H1 (cell line): Measurements from ENCODE around the gene SMARCAL1. TPM values are rescaled to one million over a fixed set of nuclear protein-coding genes. Genes with fewer than 3 reads are reported as not detected.

ENCODE experiments used
- CTCF ChIA-PET: fragments of 300-600 bp; sonication (Branson Sonifier 250); formaldehyde crosslinking; loops from one replicate; lab custom pipeline; 2021; ENCODE audit not compliant: partially characterized antibody; lab: Charles Lee
- POLR2A ChIA-PET: fragments of 300-600 bp; sonication (Branson Sonifier 250); formaldehyde crosslinking; loops from one replicate; lab custom pipeline; 2021; ENCODE audit warnings: inconsistent platforms; ENCODE audit not compliant: partially characterized antibody; lab: Charles Lee
- DNase-seq, 2 experiments: peaks; one replicate each; pipeline versions ENCODE4 v3.0.0 to v3.0.0-alpha.2; 2010 to 2022; ENCODE audit warnings: low spot score in 2 of 2, low read depth in 1 of 2, mixed read lengths in 1 of 2
- FAIRE-seq: peaks from 2 replicates; lab custom pipeline; 2011; peaks lifted over from hg19 to GRCh38; lab: Jason Lieb, UNC
- H2AFZ ChIP-seq: 2 replicates; pipeline ENCODE4 v1.8.1; 2012; ENCODE audit warnings: low read length, inconsistent platforms
- H2AK5ac ChIP-seq: 2 replicates; pipeline ENCODE4 v1.6.1; 2013; ENCODE audit warnings: low read depth, low read length
- H2BK120ac ChIP-seq: replicated peaks from 2 replicates; pipeline ENCODE3; 2013; ENCODE audit warnings: low read depth, low read length, inconsistent platforms
- H2BK12ac ChIP-seq: 2 replicates; pipeline ENCODE4 v1.6.1; 2013; ENCODE audit warnings: low read depth, low read length
- H2BK15ac ChIP-seq: 2 replicates; pipeline ENCODE4 v1.6.1; 2013; ENCODE audit warnings: low read length
- H2BK20ac ChIP-seq: 2 replicates; pipeline ENCODE4 v1.6.1; 2013; ENCODE audit warnings: low read length
- H2BK5ac ChIP-seq: 2 replicates; pipeline ENCODE4 v1.6.1; 2013; ENCODE audit warnings: low read depth, low read length
- H3K14ac ChIP-seq: 2 replicates; pipeline ENCODE4 v1.6.1; 2013; ENCODE audit warnings: inconsistent platforms; ENCODE audit not compliant: insufficient read length
- H3K18ac ChIP-seq: 2 replicates; pipeline ENCODE4 v1.6.1; 2013; ENCODE audit warnings: low read length; ENCODE audit errors: extremely low read depth
- H3K23ac ChIP-seq: 2 replicates; pipeline ENCODE4 v1.6.1; 2013; ENCODE audit warnings: inconsistent platforms; ENCODE audit not compliant: insufficient read length
- H3K23me2 ChIP-seq: 2 replicates; pipeline ENCODE4 v1.6.1; 2013; ENCODE audit warnings: low read depth, low read length
- H3K27ac ChIP-seq: 2 replicates; pipeline ENCODE4 v1.6.1; 2011; ENCODE audit warnings: low read depth, low read length, inconsistent platforms
- H3K27me3 ChIP-seq, 4 experiments: replicated peaks in 1 of 4; 1 replicate in 1 of 4; 2 replicates in 3 of 4; pipeline versions ENCODE4 v1.6.1 to v1.8.1; 2011 to 2013; ENCODE audit warnings: low read length in 3 of 4, mild to moderate bottlenecking in 3 of 4, inconsistent platforms in 2 of 4, mixed read lengths in 2 of 4, moderate library complexity in 1 of 4; ENCODE audit not compliant: control insufficient read depth in 3 of 4, insufficient read depth in 3 of 4; ENCODE audit errors: extremely low read depth in 1 of 4
- H3K36me3 ChIP-seq, 4 experiments: 2 replicates each; pipeline versions ENCODE4 v1.6.1 to v1.8.1; 2011 to 2013; ENCODE audit warnings: mild to moderate bottlenecking in 4 of 4, low read length in 3 of 4, moderate library complexity in 2 of 4, control low read depth in 1 of 4, inconsistent platforms in 1 of 4; ENCODE audit not compliant: insufficient read depth in 4 of 4, control insufficient read depth in 2 of 4
- H3K4ac ChIP-seq: replicated peaks from 2 replicates; pipeline ENCODE3; 2013; ENCODE audit warnings: low read length, low read depth, mixed read lengths, inconsistent platforms; ENCODE audit not compliant: insufficient read length
- H3K4me1 ChIP-seq, 4 experiments: replicated peaks in 1 of 4; 1 replicate in 1 of 4; 2 replicates in 3 of 4; pipeline versions ENCODE4 v1.6.1 to v1.8.1; 2011 to 2013; ENCODE audit warnings: low read length in 3 of 4, inconsistent platforms in 2 of 4, mixed read lengths in 1 of 4; ENCODE audit not compliant: insufficient read depth in 4 of 4, control insufficient read depth in 3 of 4
- H3K4me2 ChIP-seq, 2 experiments: 2 replicates each; pipeline versions ENCODE4 v1.6.1 to v1.8.1; 2011 to 2013; ENCODE audit warnings: low read depth in 2 of 2, low read length in 2 of 2, control low read depth in 1 of 2, inconsistent platforms in 1 of 2, mild to moderate bottlenecking in 1 of 2; ENCODE audit not compliant: insufficient read depth in 1 of 2
- H3K4me3 ChIP-seq, 4 experiments: fragments of 200-600, 300-600 bp in 1 of 4; sonication (generic), shearing (Covaris generic), sonication (Bioruptor Twin) in 1 of 4; 2 replicates each; pipeline versions ENCODE4 v1.5.1 to v1.8.1; 2011 to 2016; ENCODE audit warnings: low read length in 4 of 4, low read depth in 3 of 4, control low read depth in 2 of 4, inconsistent platforms in 2 of 4, mild to moderate bottlenecking in 2 of 4, mixed read lengths in 1 of 4, moderate library complexity in 1 of 4; ENCODE audit not compliant: insufficient read depth in 2 of 4; ENCODE audit errors: extremely low read depth in 1 of 4
- H3K56ac ChIP-seq: replicated peaks from 2 replicates; pipeline ENCODE3; 2013; ENCODE audit warnings: low read depth, mild to moderate bottlenecking, mixed read lengths, low read length, inconsistent platforms; ENCODE audit not compliant: insufficient read length
- H3K79me1 ChIP-seq: 2 replicates; pipeline ENCODE4 v1.6.1; 2013; ENCODE audit warnings: low read depth, low read length, control low read depth
- H3K79me2 ChIP-seq, 2 experiments: 2 replicates each; pipeline versions ENCODE4 v1.6.1 to v1.8.1; 2012 to 2013; ENCODE audit warnings: low read length in 2 of 2, mild to moderate bottlenecking in 2 of 2, inconsistent platforms in 1 of 2; ENCODE audit not compliant: insufficient read depth in 2 of 2, control insufficient read depth in 1 of 2
- H3K9ac ChIP-seq, 4 experiments: replicated peaks in 1 of 4; 1 replicate in 1 of 4; 2 replicates in 3 of 4; pipeline versions ENCODE4 v1.6.1 to v1.8.1; 2011 to 2013; ENCODE audit warnings: low read depth in 3 of 4, low read length in 3 of 4, control low read depth in 2 of 4, mild to moderate bottlenecking in 2 of 4, moderate library complexity in 2 of 4, inconsistent platforms in 1 of 4; ENCODE audit errors: extremely low read depth in 1 of 4
- H3K9me3 ChIP-seq, 2 experiments: 2 replicates each; pipeline versions ENCODE4 v1.6.1 to v1.8.1; 2012 to 2013; ENCODE audit warnings: mild to moderate bottlenecking in 2 of 2, moderate library complexity in 2 of 2, control low read depth in 1 of 2, inconsistent platforms in 1 of 2, low read depth in 1 of 2, low read length in 1 of 2, mixed read lengths in 1 of 2; ENCODE audit not compliant: insufficient read depth in 2 of 2
- H4K20me1 ChIP-seq, 2 experiments: replicated peaks in 1 of 2; 2 replicates each; pipeline versions ENCODE3 to v1.8.1; 2011 to 2013; ENCODE audit warnings: inconsistent platforms in 2 of 2, low read length in 2 of 2, mild to moderate bottlenecking in 1 of 2; ENCODE audit not compliant: insufficient read depth in 2 of 2, control insufficient read depth in 1 of 2
- H4K5ac ChIP-seq: 2 replicates; pipeline ENCODE4 v1.6.1; 2013; ENCODE audit warnings: low read length, low read depth, mixed read lengths, inconsistent platforms; ENCODE audit not compliant: insufficient read length
- H4K8ac ChIP-seq: 2 replicates; pipeline ENCODE4 v1.8.0; 2013; ENCODE audit warnings: mild to moderate bottlenecking, moderate library complexity, low read length, inconsistent platforms; ENCODE audit not compliant: insufficient read depth; ENCODE audit errors: extremely low read depth
- H4K91ac ChIP-seq: replicated peaks from 2 replicates; pipeline ENCODE3; 2013; ENCODE audit warnings: low read length, mixed read lengths, inconsistent platforms; ENCODE audit not compliant: insufficient read length
- BACH1 ChIP-seq: IDR thresholded peaks from 2 replicates; pipeline ENCODE4 v1.6.1; 2012; ENCODE audit warnings: low read length, improper control_type of control experiment
- CHD1 ChIP-seq: IDR thresholded peaks from 2 replicates; pipeline ENCODE4 v1.6.1; 2012; ENCODE audit warnings: low read depth, low read length, improper control_type of control experiment
- CHD2 ChIP-seq: IDR thresholded peaks from 2 replicates; pipeline ENCODE4 v1.6.1; 2012; ENCODE audit warnings: low read length, improper control_type of control experiment
- GTF2F1 ChIP-seq: IDR thresholded peaks from 2 replicates; pipeline ENCODE4 v1.6.1; 2012; ENCODE audit warnings: low read depth, low read length, improper control_type of control experiment, borderline replicate concordance
- KDM1A ChIP-seq: fragments of 200-600, 300-600 bp; sonication (generic); IDR thresholded peaks from 2 replicates; pipeline ENCODE4 v1.7.1; 2016; ENCODE audit warnings: mild to moderate bottlenecking, low read length, borderline replicate concordance
- MAFK ChIP-seq: IDR thresholded peaks from 2 replicates; pipeline ENCODE4 v1.6.1; 2012; ENCODE audit warnings: low read depth, mild to moderate bottlenecking, improper control_type of control experiment, low read length
- RFX5 ChIP-seq: IDR thresholded peaks from 2 replicates; pipeline ENCODE4 v1.6.1; 2011; ENCODE audit warnings: low read depth, low read length, improper control_type of control experiment, borderline replicate concordance
- SIX5 ChIP-seq: IDR thresholded peaks from 2 replicates; pipeline ENCODE4 v1.6.1; 2011; ENCODE audit warnings: mild to moderate bottlenecking, low read depth, low read length
- USF2 ChIP-seq: IDR thresholded peaks from 2 replicates; pipeline ENCODE4 v1.6.1; 2011; ENCODE audit warnings: low read length, improper control_type of control experiment
- WGBS, 2 experiments: shearing (Covaris generic) in 1 of 2; methylation state at CpG; one replicate each; pipeline versions ENCODE4 v1.1.6 to v1.1.7; 2013 to 2015; ENCODE audit warnings: low lambda C conversion rate in 2 of 2, mixed read lengths in 2 of 2, inconsistent platforms in 1 of 2, low coverage in 1 of 2, missing lambda C conversion rate in 1 of 2; ENCODE audit not compliant: insufficient replicate concordance in 2 of 2, insufficient coverage in 1 of 2, insufficient read length in 1 of 2; ENCODE audit errors: extremely low coverage in 1 of 2, missing lambda C conversion rate in 1 of 2; 5-methylcytosine and 5-hydroxymethylcytosine counted together
- polyA plus RNA-seq, 7 experiments: library from polyadenylated mRNA; depleted of rRNA in 3 of 7; stranded (reverse) in 5 of 7; unstranded in 2 of 7; fragments of >200 nt in 5 of 7; fragments of 200-250 nt in 2 of 7; gene quantifications; 1 replicate in 5 of 7; 2 replicates in 1 of 7; 4 replicates in 1 of 7; pipeline versions ENCODE4 v1.2.1 to v1.2.3, GENCODE V29; 2011 to 2013; ENCODE audit warnings: missing spikeins in 2 of 7, mixed read lengths in 2 of 7
- total RNA-seq: library from RNA; stranded (reverse); fragmentation: NEBNext Ultra II Directional; extraction: Animal tissue kit (Norgen Biotek cat#: 25700); gene quantifications from 2 replicates; pipeline ENCODE4 v1.2.1, GENCODE V29; 2021

The SMARCAL1 gene
- total and polyA plus RNA-seq, 2 of the 8 experiments (the other 6 are each of a cell fraction or from before 2014, with no cell fraction given), result 17.6 to 17.9 TPM

GRCh38 chr2:216365518-216365917, 46.8 kb upstream of the SMARCAL1 start:
- Histone ChIP-seq H2BK5ac (no peak overlapping the region), H3K23ac (no peak overlapping the region), H4K5ac (no peak overlapping the region), H2AFZ (no peak overlapping the region), H3K27ac (no peak overlapping the region), H3K9me3 (no peaks in the 10 kb centered on the region), H3K4me2 (no peak overlapping the region), H2BK120ac (no peak overlapping the region), H3K36me3 (no peaks in the 10 kb centered on the region), H3K4me1 (peaks cover 3 to 12% (median 4%) of the 10 kb centered on the region in 4 experiments; a peak in 5 of 7 replicates), H3K14ac (no peak overlapping the region), H2BK12ac (no peak overlapping the region), H3K23me2 (no peaks in the 10 kb centered on the region; the same call in 1 of the 2 replicates), H2BK15ac (no peak overlapping the region), H4K91ac (no peak overlapping the region), H3K27me3 (peaks cover 0 to 3% (median 0%) of the 10 kb centered on the region in 4 experiments; a peak in 4 of 7 replicates), H4K8ac (no peak overlapping the region), H3K4ac (no peak overlapping the region), H2AK5ac (no peak overlapping the region), H3K56ac (no peak overlapping the region), H3K9ac (no peak overlapping the region), H3K79me2 (no peaks in the 10 kb centered on the region), H3K79me1 (no peaks in the 10 kb centered on the region), H2BK20ac (no peak overlapping the region), H3K18ac (no peak overlapping the region), H4K20me1 (no peaks in the 10 kb centered on the region), H3K4me3 (no peak overlapping the region)
- DNase-seq, result no peak
- TF ChIP-seq GTF2F1 (no peak), MAFK (no peak), BACH1 (no peak), USF2 (no peak), RFX5 (no peak), CHD1 (no peak), SIX5 (no peak), CHD2 (no peak), KDM1A (no peak)
- WGBS, 2 experiments, result 81% methylated on average over 2 of the region's 2 CpGs; no CpG with 5 or more reads in 1 of the 2 experiments
- ChIA-PET POLR2A (interaction anchor here (0.9 kb wide), 1 partner anchor 16 kb away, joined by 3 read pairs; no protein-coding TSS in a partner anchor), CTCF (interaction anchor here (1.2 to 4.0 kb wide), 4 partner anchors 14 to 82 kb away, joined by 6 to 19 read pairs (median 14); no protein-coding TSS in a partner anchor)
- no peak for FAIRE-seq
